Retinal pigment epithelial cell (primary cell): Measurements from ENCODE around the gene SYT5.
"Not testable (repeated sequence)": the region's sequence is repeated elsewhere in the genome, so short reads cannot be mapped to it uniquely, and the experiment has no call there.

ENCODE experiments used
- DNase-seq: peaks from one replicate; pipeline ENCODE4 v3.0.0-alpha.2; 2010; ENCODE audit warnings: low read depth
- H3K4me3 ChIP-seq: 2 replicates; pipeline ENCODE4 v1.5.1; 2011; ENCODE audit warnings: mild to moderate bottlenecking, low read length, control low read depth, moderate library complexity
- CTCF ChIP-seq: conservative IDR thresholded peaks from 2 replicates; pipeline ENCODE4 v1.5.1; 2011; ENCODE audit warnings: low read depth, low read length, control low read depth, inconsistent platforms

The SYT5 gene

GRCh38 chr19:55226788-55227187, 46.7 kb upstream of the SYT5 start:
- H3K4me3 ChIP-seq, result no peak overlapping the region
- no peak for DNase-seq
- no peak for TF ChIP-seq CTCF

GRCh38 chr19:55226273-55226672, 46.2 kb upstream of the SYT5 start:
- no peak for DNase-seq
- H3K4me3 ChIP-seq, result no peak overlapping the region
- no peak for TF ChIP-seq CTCF

- TF ChIP-seq CTCF, result no peak
- no peak for DNase-seq
- H3K4me3 ChIP-seq, result no peak overlapping the region
These were observed 45.4 kb upstream of the SYT5 start for GRCh38 chr19:55225415-55225958.

GRCh38 chr19:55224679-55225414, 44.8 kb upstream of the SYT5 start:
- not testable (repeated sequence) for H3K4me3 ChIP-seq, DNase-seq

- no peak for TF ChIP-seq CTCF
- no peak overlapping the region for H3K4me3 ChIP-seq
- no peak for DNase-seq
These were observed 44.1 kb upstream of the SYT5 start for GRCh38 chr19:55224038-55224665.

GRCh38 chr19:55223291-55224037, 43.4 kb upstream of the SYT5 start:
- TF ChIP-seq CTCF, result no peak
- H3K4me3 ChIP-seq, result no peak overlapping the region
- no peak for DNase-seq

- TF ChIP-seq CTCF, result no peak
- H3K4me3 ChIP-seq, result no peak overlapping the region
- DNase-seq, result no peak
These were observed 40.4 kb upstream of the SYT5 start for GRCh38 chr19:55220525-55220924.
